ENCODE measurements around the gene DNAJA4.

The DNAJA4 gene

GRCh38 chr15:78236491-78236890 lies 27.9 kb upstream of the DNAJA4 start:
- Histone ChIP-seq H3K36me3 (ENCODE audit: insufficient read depth, low read length) (no peaks in the 10 kb centered on the region), H3K4me3 (ENCODE audit: low read depth, low read length, poor library complexity, severe bottlenecking) (no peak overlapping the region), H3K9ac (ENCODE audit: low read length) (no peak overlapping the region), H3K27ac (ENCODE audit: low read depth, low read length, poor library complexity, severe bottlenecking) (no peak overlapping the region), H3K9me3 (ENCODE audit: low read length) (no peaks in the 10 kb centered on the region), H3K9me2 (ENCODE audit: low read depth, low read length) (no peaks in the 10 kb centered on the region), H2AFZ (ENCODE audit: low read length) (no peak overlapping the region), H3F3A (ENCODE audit: insufficient read depth, low read length) (no peaks in the 10 kb centered on the region), H3K4me1 (ENCODE audit: insufficient read depth, low read length, severe bottlenecking) (no peaks in the 10 kb centered on the region), H3K79me2 (ENCODE audit: insufficient read depth, low read length) (no peaks in the 10 kb centered on the region), H4K20me1 (ENCODE audit: insufficient read depth, low read length) (no peaks in the 10 kb centered on the region), H3K27me3 (ENCODE audit: insufficient read depth, low read length) (0 out of 2 replicates have a peak, but pooled peaks cover 8% of the 10 kb centered on the region), H3K4me2 (ENCODE audit: low read length) (no peak overlapping the region)
- TF ChIP-seq EZH2 (IDR thresholded peaks at IDR 0.05; ENCODE audit: borderline replicate concordance, low read length): no peak
- TF ChIP-seq CTCF (IDR thresholded peaks at IDR 0.05; ENCODE audit: low read length): no peak

- Histone ChIP-seq H3K9ac (ENCODE audit: low read length) (no peak overlapping the region), H3K27ac (ENCODE audit: low read depth, low read length, poor library complexity, severe bottlenecking) (no peak overlapping the region), H3K9me2 (ENCODE audit: low read depth, low read length) (no peaks in the 10 kb centered on the region), H3K36me3 (ENCODE audit: insufficient read depth, low read length) (no peaks in the 10 kb centered on the region), H2AFZ (ENCODE audit: low read length) (no peak overlapping the region), H3K4me1 (ENCODE audit: insufficient read depth, low read length, severe bottlenecking) (no peaks in the 10 kb centered on the region), H3F3A (ENCODE audit: insufficient read depth, low read length) (no peaks in the 10 kb centered on the region), H3K27me3 (ENCODE audit: insufficient read depth, low read length) (0 out of 2 replicates have a peak, but pooled peaks cover 8% of the 10 kb centered on the region), H3K4me2 (ENCODE audit: low read length) (no peak overlapping the region), H3K79me2 (ENCODE audit: insufficient read depth, low read length) (no peaks in the 10 kb centered on the region), H4K20me1 (ENCODE audit: insufficient read depth, low read length) (no peaks in the 10 kb centered on the region), H3K4me3 (ENCODE audit: low read depth, low read length, poor library complexity, severe bottlenecking) (no peak overlapping the region), H3K9me3 (ENCODE audit: low read length) (no peaks in the 10 kb centered on the region)
- TF ChIP-seq CTCF (IDR thresholded peaks at IDR 0.05; ENCODE audit: low read length) (no peak), EZH2 (IDR thresholded peaks at IDR 0.05; ENCODE audit: borderline replicate concordance, low read length) (no peak)
These were observed 27.2 kb upstream of the DNAJA4 start for GRCh38 chr15:78237146-78237545.

DNA sequence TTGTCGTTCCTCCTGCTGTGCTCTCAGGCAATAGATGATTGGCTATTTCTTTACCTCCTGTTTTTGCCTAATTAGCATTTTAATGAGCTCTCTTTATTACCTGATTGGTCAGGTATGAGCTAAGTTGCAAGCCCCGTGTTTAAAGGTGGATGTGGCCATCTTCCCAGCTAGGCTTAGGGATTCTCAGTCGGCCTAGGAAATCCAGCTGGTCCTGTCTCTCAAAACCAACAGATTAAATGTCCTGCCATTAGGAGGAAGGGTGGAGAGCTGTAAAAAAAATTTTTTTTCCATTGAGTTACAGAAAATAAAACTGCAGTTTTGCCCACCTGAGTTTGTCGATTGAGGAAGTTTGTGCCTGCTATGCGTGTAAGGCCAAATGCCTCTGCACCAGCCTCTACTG lies 24.6 kb upstream of the DNAJA4 start:
- no peaks in the 10 kb centered on the region for H3K79me2 ChIP-seq (ENCODE audit: insufficient read depth, low read length)
- no peak overlapping the region for H2AFZ ChIP-seq (ENCODE audit: low read length)
- no peak overlapping the region for H3K27ac ChIP-seq (ENCODE audit: low read depth, low read length, poor library complexity, severe bottlenecking)
- no peaks in the 10 kb centered on the region for H4K20me1 ChIP-seq (ENCODE audit: insufficient read depth, low read length)
- H3K9me2 ChIP-seq (ENCODE audit: low read depth, low read length): no peaks in the 10 kb centered on the region
- H3K4me1 ChIP-seq (ENCODE audit: insufficient read depth, low read length, severe bottlenecking): no peaks in the 10 kb centered on the region
- no peak overlapping the region for H3K4me3 ChIP-seq (ENCODE audit: low read depth, low read length, poor library complexity, severe bottlenecking)
- no peak for TF ChIP-seq EZH2 (IDR thresholded peaks at IDR 0.05; ENCODE audit: borderline replicate concordance, low read length)
- TF ChIP-seq CTCF (IDR thresholded peaks at IDR 0.05; ENCODE audit: low read length): no peak
- H3K9me3 ChIP-seq (ENCODE audit: low read length): no peaks in the 10 kb centered on the region
- H3K27me3 ChIP-seq (ENCODE audit: insufficient read depth, low read length): no peaks in the 10 kb centered on the region
- no peak overlapping the region for H3K4me2 ChIP-seq (ENCODE audit: low read length)
- no peaks in the 10 kb centered on the region for H3K36me3 ChIP-seq (ENCODE audit: insufficient read depth, low read length)
- no peak overlapping the region for H3K9ac ChIP-seq (ENCODE audit: low read length)
- no peaks in the 10 kb centered on the region for H3F3A ChIP-seq (ENCODE audit: insufficient read depth, low read length)

All from OCI-LY1 (cell line).